Peyer's patch (tissue), 4 donors: Measurements from ENCODE around the gene NAT8L.

Experiments
- CTCF ChIP-seq, 6 experiments: fragments of 450-650 bp in 4 of 6; fragments of 200-600 bp in 2 of 6; sonication (generic) in 1 of 6; IDR thresholded peaks; one replicate each; pipeline ENCODE4 v1.5.1; 2017 to 2019; ENCODE audit warnings: antibody characterized with exemption in 6 of 6, mild to moderate bottlenecking in 3 of 6, moderate library complexity in 1 of 6
- POLR2A ChIP-seq, 2 donors: fragments of 450-650 bp; IDR thresholded peaks; one replicate each; pipeline ENCODE4 v1.5.1; 2017; ENCODE audit warnings: antibody characterized with exemption in 2 of 2, mild to moderate bottlenecking in 2 of 2, moderate library complexity in 2 of 2

- TF ChIP-seq CTCF (IDR thresholded peaks at IDR 0.05) (no peak), POLR2A (IDR thresholded peaks at IDR 0.05) (no peak)
Observed at GRCh38 chr4:2079926-2080325, 20.8 kb downstream of the NAT8L start.
